Measurements from ENCODE around the gene SPRR2A.
"Not testable (repeated sequence)": the region's sequence is repeated elsewhere in the genome, so short reads cannot be mapped to it uniquely, and the experiment has no call there.

SPRR2A gene

DNA sequence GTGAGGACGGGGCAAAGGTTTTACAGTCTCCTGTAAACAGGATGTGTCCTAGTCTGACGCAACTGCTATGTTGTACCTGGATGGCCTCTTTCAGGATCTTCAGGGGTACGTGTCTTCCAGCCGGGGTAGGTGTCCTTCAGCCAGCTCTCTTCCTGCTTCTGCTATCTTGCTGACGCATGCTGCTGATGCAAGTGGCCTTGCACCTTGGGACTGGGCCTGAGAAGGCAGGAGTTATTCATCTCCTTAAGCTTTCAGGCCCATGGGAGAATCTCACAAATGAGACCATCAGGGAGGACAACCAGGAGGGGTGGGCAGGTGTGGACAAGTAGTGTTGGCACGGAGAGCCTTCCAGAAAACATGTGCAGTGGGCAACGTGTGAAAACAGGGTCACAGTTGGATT, 34.2 kb downstream of the SPRR2A start:
- no peak for DNase-seq

DNA sequence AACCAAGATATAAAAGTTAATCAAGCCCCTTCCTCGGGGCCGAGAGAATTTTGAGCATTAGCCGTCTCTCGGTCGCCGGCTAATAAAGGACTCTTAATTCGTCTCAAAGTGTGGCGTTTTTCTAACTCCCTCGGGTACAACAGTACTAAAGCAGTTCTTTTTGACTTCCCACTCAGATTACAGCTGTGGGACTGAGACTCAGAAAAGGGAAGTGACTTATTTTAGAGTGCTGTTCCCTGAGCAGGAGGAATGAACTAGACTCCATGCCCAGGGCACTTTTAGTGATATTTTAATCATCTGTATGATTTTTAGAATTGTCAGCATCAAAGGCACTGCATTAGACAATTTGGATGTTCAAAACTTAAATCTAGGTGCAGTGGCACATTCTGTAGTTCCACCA, 35.0 kb downstream of the SPRR2A start:
- DNase-seq: not testable (repeated sequence)

GRCh38 chr1:153021829-153022228, 35.5 kb downstream of the SPRR2A start:
- DNase-seq: not testable (repeated sequence)

GRCh38 chr1:153011235-153011758, 46.0 kb downstream of the SPRR2A start:
- not testable (repeated sequence) for DNase-seq
